ENCODE measurements around the gene KRTAP5-9.
"Not testable (repeated sequence)": the region's sequence is repeated elsewhere in the genome, so short reads cannot be mapped to it uniquely, and the experiment has no call there.

Gene KRTAP5-9

GRCh38 chr11:71562120-71562519 is 13.9 kb downstream of the KRTAP5-9 start:
- DNase-seq (ENCODE audit: low read depth): no peak

- no peak for DNase-seq (ENCODE audit: low read depth)
Observed at GRCh38 chr11:71563406-71563805, 15.2 kb downstream of the KRTAP5-9 start.

GRCh38 chr11:71564430-71564829 is 16.2 kb downstream of the KRTAP5-9 start:
- DNase-seq (ENCODE audit: low read depth): no peak

- DNase-seq (ENCODE audit: low read depth): no peak
Observed at GRCh38 chr11:71565263-71565662, 17.0 kb downstream of the KRTAP5-9 start, which contains the start of gene KRTAP5-10. KRTAP5-10 (plus strand) TSS chr11:71565563; CDS start chr11:71565588, 25 bp downstream.

- no peak for DNase-seq (ENCODE audit: low read depth)
Observed at GRCh38 chr11:71566081-71566620, 17.9 kb downstream of the KRTAP5-9 start.

GRCh38 chr11:71566626-71567599 is 18.7 kb downstream of the KRTAP5-9 start:
- DNase-seq (ENCODE audit: low read depth): not testable (repeated sequence)

GRCh38 chr11:71567633-71568032 is 19.4 kb downstream of the KRTAP5-9 start:
- not testable (repeated sequence) for DNase-seq (ENCODE audit: low read depth)

- no peak for DNase-seq (ENCODE audit: low read depth)
Observed at GRCh38 chr11:71568704-71569349, 20.6 kb downstream of the KRTAP5-9 start.

GRCh38 chr11:71571101-71571850 is 23.1 kb downstream of the KRTAP5-9 start:
- DNase-seq (ENCODE audit: low read depth): not testable (repeated sequence)

- DNase-seq (ENCODE audit: low read depth): no peak
Observed at GRCh38 chr11:71572811-71573210, 24.6 kb downstream of the KRTAP5-9 start.

GRCh38 chr11:71574418-71574817 is 26.2 kb downstream of the KRTAP5-9 start:
- DNase-seq (ENCODE audit: low read depth): no peak

GRCh38 chr11:71575723-71576424 is 27.7 kb downstream of the KRTAP5-9 start:
- DNase-seq (ENCODE audit: low read depth): no peak

GRCh38 chr11:71576688-71577465 is 28.7 kb downstream of the KRTAP5-9 start:
- not testable (repeated sequence) for DNase-seq (ENCODE audit: low read depth)

GRCh38 chr11:71577469-71578004 is 29.3 kb downstream of the KRTAP5-9 start:
- no peak for DNase-seq (ENCODE audit: low read depth)

GRCh38 chr11:71579513-71579912 is 31.3 kb downstream of the KRTAP5-9 start:
- DNase-seq (ENCODE audit: low read depth): not testable (repeated sequence)

GRCh38 chr11:71580057-71581003 is 32.1 kb downstream of the KRTAP5-9 start:
- peak; percentile 14 for DNase-seq (ENCODE audit: low read depth)

GRCh38 chr11:71581826-71582225 is 33.6 kb downstream of the KRTAP5-9 start:
- DNase-seq (ENCODE audit: low read depth): no peak

GRCh38 chr11:71582309-71582895 is 34.2 kb downstream of the KRTAP5-9 start, which contains the start of gene KRTAP5-11:
KRTAP5-11 (minus strand) TSS chr11:71582875; CDS start chr11:71582837, 38 bp downstream.
- DNase-seq (ENCODE audit: low read depth): no peak
